ENCODE data around the gene FARS2. TPM values are rescaled to one million over a fixed set of nuclear protein-coding genes. Genes with fewer than 3 reads are reported as not detected.

Gene FARS2
- polyA plus RNA-seq, 1 of the 3 experiments (the other 2 are of a cell fraction) = 12.5 TPM

DNA sequence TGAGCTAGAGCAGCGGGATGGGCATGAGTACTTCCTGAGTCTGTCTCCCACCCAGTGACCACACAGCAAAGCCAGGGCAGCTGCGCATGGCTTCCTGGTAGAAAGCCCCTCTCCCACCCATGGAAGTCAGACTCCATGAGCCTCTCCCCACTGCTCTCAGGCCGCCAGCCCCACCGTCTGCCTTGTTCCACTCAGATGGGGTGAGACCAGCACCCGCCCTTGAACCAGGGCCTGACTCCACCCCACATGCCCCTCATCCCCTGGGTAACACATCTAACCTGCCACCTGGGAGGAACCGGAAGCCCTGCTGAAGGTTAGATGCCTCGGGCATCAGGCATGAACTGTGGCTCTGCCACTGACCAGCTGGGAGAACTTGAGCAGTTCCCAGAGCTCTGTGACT, 517.6 kb downstream of the FARS2 start:
- Histone ChIP-seq H3K9me3 (no peaks in the 10 kb centered on the region), H3K9me2 (no peaks in the 10 kb centered on the region), H3K79me2 (ENCODE audit: insufficient read depth) (no peaks in the 10 kb centered on the region), H3K4me1 (ENCODE audit: control insufficient read depth in 1 of 2, insufficient read depth in 2 of 2, low read depth in 1 of 2, low read length in 1 of 2) (peaks cover 0 to 16% of the 10 kb centered on the region in 2 experiments; a peak in 1 of 4 replicates), H3K4me2 (no peak overlapping the region), H2AFZ (ENCODE audit: low read depth) (no peak overlapping the region), H4K20me1 (ENCODE audit: insufficient read depth) (no peaks in the 10 kb centered on the region), H3K4me3 (ENCODE audit: low read depth in 2 of 2, low read length in 1 of 2) (no peak overlapping the region), H3K27ac (ENCODE audit: low read depth in 2 of 2, low read length in 1 of 2) (no peak overlapping the region), H3K36me3 (replicated peaks in 1 of 2; ENCODE audit: control insufficient read depth in 1 of 2, insufficient read depth in 2 of 2, low read length in 1 of 2) (no peaks in the 10 kb centered on the region), H3K9ac (no peak overlapping the region), H3K27me3 (ENCODE audit: insufficient read depth) (no peaks in the 10 kb centered on the region), H3F3A (replicated peaks; ENCODE audit: insufficient read depth) (no peaks in the 10 kb centered on the region)
- ChIA-PET CTCF (no interaction called here), POLR2A (no interaction called here)
- TF ChIP-seq NFIC (IDR thresholded peaks at IDR 0.05; ENCODE audit: borderline replicate concordance) (no peak), MXI1 (IDR thresholded peaks at IDR 0.05; ENCODE audit: low read depth, low read length) (no peak), MEF2A (IDR thresholded peaks at IDR 0.05; ENCODE audit: borderline replicate concordance, low read depth) (no peak), TAF1 (IDR thresholded peaks at IDR 0.05; ENCODE audit: borderline replicate concordance, low read depth, low read length) (no peak), FOXM1 (IDR thresholded peaks at IDR 0.05; ENCODE audit: low read depth) (no peak), GABPA (IDR thresholded peaks at IDR 0.05; ENCODE audit: low read depth) (no peak), RXRA (IDR thresholded peaks at IDR 0.05; ENCODE audit: borderline replicate concordance, low read depth) (no peak), TEAD4 (IDR thresholded peaks at IDR 0.05; ENCODE audit: borderline replicate concordance, insufficient read depth) (no peak), SMC3 (IDR thresholded peaks at IDR 0.05; ENCODE audit: low read depth, low read length) (no peak), POLR2AphosphoS5 (IDR thresholded peaks at IDR 0.05; ENCODE audit: low read depth, low read length) (no peak), RAD21 (IDR thresholded peaks at IDR 0.05; ENCODE audit: low read length) (no peak), SIN3A (IDR thresholded peaks at IDR 0.05; ENCODE audit: borderline replicate concordance, low read depth, low read length) (no peak), NRF1 (IDR thresholded peaks at IDR 0.05; ENCODE audit: low read depth, low read length) (no peak), GATA2 (CRISPR knock-in tag; IDR thresholded peaks at IDR 0.05) (no peak)
- TF ChIP-seq, protein P1, sequence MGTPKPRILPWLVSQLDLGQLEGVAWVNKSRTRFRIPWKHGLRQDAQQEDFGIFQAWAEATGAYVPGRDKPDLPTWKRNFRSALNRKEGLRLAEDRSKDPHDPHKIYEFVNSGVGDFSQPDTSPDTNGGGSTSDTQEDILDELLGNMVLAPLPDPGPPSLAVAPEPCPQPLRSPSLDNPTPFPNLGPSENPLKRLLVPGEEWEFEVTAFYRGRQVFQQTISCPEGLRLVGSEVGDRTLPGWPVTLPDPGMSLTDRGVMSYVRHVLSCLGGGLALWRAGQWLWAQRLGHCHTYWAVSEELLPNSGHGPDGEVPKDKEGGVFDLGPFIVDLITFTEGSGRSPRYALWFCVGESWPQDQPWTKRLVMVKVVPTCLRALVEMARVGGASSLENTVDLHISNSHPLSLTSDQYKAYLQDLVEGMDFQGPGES (IDR thresholded peaks at IDR 0.05; ENCODE audit: low read depth, low read length) = no peak
- TF ChIP-seq, protein P2, sequence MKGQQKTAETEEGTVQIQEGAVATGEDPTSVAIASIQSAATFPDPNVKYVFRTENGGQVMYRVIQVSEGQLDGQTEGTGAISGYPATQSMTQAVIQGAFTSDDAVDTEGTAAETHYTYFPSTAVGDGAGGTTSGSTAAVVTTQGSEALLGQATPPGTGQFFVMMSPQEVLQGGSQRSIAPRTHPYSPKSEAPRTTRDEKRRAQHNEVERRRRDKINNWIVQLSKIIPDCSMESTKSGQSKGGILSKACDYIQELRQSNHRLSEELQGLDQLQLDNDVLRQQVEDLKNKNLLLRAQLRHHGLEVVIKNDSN (IDR thresholded peaks at IDR 0.05; ENCODE audit: borderline replicate concordance, low read depth) = no peak
- TF ChIP-seq, protein P3, sequence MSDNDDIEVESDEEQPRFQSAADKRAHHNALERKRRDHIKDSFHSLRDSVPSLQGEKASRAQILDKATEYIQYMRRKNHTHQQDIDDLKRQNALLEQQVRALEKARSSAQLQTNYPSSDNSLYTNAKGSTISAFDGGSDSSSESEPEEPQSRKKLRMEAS (IDR thresholded peaks at IDR 0.05; ENCODE audit: low read depth) = no peak
- TF ChIP-seq, protein P4, sequence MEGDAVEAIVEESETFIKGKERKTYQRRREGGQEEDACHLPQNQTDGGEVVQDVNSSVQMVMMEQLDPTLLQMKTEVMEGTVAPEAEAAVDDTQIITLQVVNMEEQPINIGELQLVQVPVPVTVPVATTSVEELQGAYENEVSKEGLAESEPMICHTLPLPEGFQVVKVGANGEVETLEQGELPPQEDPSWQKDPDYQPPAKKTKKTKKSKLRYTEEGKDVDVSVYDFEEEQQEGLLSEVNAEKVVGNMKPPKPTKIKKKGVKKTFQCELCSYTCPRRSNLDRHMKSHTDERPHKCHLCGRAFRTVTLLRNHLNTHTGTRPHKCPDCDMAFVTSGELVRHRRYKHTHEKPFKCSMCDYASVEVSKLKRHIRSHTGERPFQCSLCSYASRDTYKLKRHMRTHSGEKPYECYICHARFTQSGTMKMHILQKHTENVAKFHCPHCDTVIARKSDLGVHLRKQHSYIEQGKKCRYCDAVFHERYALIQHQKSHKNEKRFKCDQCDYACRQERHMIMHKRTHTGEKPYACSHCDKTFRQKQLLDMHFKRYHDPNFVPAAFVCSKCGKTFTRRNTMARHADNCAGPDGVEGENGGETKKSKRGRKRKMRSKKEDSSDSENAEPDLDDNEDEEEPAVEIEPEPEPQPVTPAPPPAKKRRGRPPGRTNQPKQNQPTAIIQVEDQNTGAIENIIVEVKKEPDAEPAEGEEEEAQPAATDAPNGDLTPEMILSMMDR (IDR thresholded peaks at IDR 0.05) = no peak
- TF ChIP-seq, protein P5, sequence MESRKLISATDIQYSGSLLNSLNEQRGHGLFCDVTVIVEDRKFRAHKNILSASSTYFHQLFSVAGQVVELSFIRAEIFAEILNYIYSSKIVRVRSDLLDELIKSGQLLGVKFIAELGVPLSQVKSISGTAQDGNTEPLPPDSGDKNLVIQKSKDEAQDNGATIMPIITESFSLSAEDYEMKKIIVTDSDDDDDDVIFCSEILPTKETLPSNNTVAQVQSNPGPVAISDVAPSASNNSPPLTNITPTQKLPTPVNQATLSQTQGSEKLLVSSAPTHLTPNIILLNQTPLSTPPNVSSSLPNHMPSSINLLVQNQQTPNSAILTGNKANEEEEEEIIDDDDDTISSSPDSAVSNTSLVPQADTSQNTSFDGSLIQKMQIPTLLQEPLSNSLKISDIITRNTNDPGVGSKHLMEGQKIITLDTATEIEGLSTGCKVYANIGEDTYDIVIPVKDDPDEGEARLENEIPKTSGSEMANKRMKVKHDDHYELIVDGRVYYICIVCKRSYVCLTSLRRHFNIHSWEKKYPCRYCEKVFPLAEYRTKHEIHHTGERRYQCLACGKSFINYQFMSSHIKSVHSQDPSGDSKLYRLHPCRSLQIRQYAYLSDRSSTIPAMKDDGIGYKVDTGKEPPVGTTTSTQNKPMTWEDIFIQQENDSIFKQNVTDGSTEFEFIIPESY (IDR thresholded peaks at IDR 0.05; ENCODE audit: borderline replicate concordance, low read depth) = no peak
- 98% methylated on average over 7 of the region's 7 CpGs for WGBS (ENCODE audit: low lambda C conversion rate)
- no peak for DNase-seq
